ENCODE data around the gene HOXA3.

Gene HOXA3

DNA sequence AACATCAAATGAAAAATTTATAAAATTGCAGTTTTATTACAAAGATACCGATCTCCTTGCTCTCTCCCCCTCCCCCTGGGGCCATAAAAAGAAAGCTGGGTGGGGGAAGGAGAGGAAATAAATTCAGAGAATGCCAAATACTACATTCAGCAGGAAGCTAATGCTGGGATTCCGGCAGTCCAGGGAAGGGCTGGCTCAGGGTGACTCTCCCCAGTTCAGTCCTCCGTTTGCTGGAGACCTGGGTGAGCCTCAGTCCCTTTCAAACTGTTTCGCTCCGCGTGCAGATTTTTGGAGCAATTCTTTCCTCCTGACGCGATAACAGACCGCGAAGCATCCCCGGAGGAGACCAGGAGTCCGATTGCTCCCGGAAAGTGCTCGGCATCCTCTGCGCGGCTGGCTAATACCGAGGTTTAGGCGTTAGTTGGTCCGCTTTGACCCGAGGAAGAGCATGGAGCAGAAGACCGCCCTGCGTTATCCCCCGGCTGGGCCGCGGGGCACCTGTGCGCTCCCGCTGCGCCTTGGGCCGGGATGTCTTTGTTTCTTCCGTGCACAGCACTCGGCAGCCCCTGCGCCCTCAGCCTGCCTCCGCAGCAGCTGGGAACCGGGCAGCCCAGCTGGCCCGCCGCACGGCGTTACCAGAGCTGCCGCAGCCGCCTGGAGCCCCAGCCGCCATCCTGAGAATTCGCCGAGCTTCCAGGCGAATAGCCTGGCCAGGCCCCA is 46.0 kb downstream of the HOXA3 start:
- H3K9ac ChIP-seq (ENCODE audit: low read depth in 1 of 2, low read length in 2 of 2), result peak overlapping the region; percentile 33 to 47
- no peaks in the 10 kb centered on the region for H3K36me3 ChIP-seq (ENCODE audit: control insufficient read depth in 1 of 2, insufficient read depth in 2 of 2, low read length in 2 of 2)
- H3K9me3 ChIP-seq (ENCODE audit: control insufficient read depth in 1 of 2, low read length in 2 of 2), result no peaks in the 10 kb centered on the region
- H3K4me1 ChIP-seq (ENCODE audit: control insufficient read depth in 1 of 2, insufficient read depth in 2 of 2, low read length in 2 of 2), result peaks cover 4 to 8% of the 10 kb centered on the region in 2 donors
- peak overlapping the region in 1 of 2 donors; percentile 57 for H3K4me3 ChIP-seq (ENCODE audit: low read depth in 1 of 2, low read length in 2 of 2)
- H3K27me3 ChIP-seq (ENCODE audit: control insufficient read depth in 1 of 2, insufficient read depth in 2 of 2, low read length in 2 of 2), result peaks cover 29 to 39% of the 10 kb centered on the region in 2 donors
- peak overlapping the region; percentile 58 for H3K27ac ChIP-seq (ENCODE audit: low read depth, low read length)

DNA sequence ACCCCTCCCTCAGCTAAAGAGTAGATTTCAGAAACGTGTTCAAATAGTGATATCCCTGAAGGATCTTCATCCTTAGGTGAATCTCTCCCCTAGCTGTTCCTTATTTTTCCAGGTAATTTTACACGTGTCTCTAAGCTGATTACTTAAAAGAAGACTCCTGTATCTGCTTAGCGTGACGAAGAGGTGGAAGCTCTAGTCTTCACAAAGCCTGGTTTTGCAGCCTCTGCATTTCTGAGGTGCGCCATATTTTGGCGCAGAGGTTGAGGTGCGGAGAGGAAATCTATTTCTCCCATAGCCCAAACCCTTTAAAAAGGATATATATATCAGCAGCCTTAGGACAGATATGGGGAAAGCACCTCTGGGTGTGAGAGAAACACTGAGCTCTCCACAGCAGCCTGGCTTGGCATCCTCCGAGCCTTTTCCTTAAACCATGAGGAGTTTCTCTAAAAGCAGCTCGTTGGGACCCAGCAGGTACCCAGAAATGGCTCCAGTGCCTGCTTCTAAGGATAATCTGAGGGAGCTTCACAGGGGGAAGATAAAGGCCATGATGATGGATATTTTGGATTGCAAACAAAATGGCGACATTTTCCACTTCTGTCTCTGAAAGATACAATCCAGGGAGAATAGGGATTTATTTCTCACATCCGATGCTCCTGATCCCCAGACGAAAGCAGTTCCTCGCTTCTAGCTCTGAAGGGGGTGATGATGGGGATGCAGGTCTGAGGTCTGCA is 46.9 kb downstream of the HOXA3 start:
- Histone ChIP-seq H3K9me3 (ENCODE audit: control insufficient read depth in 1 of 2, low read length in 2 of 2) (no peaks in the 10 kb centered on the region), H3K27ac (ENCODE audit: low read depth, low read length) (peak overlapping the region; percentile 22), H3K4me3 (ENCODE audit: low read depth in 1 of 2, low read length in 2 of 2) (no peak overlapping the region), H3K4me1 (ENCODE audit: control insufficient read depth in 1 of 2, insufficient read depth in 2 of 2, low read length in 2 of 2) (peaks cover 4 to 8% of the 10 kb centered on the region in 2 donors), H3K36me3 (ENCODE audit: control insufficient read depth in 1 of 2, insufficient read depth in 2 of 2, low read length in 2 of 2) (no peaks in the 10 kb centered on the region), H3K9ac (ENCODE audit: low read depth in 1 of 2, low read length in 2 of 2) (peak overlapping the region in 1 of 2 donors; percentile 33), H3K27me3 (ENCODE audit: control insufficient read depth in 1 of 2, insufficient read depth in 2 of 2, low read length in 2 of 2) (peaks cover 37 to 47% of the 10 kb centered on the region in 2 donors)

DNA sequence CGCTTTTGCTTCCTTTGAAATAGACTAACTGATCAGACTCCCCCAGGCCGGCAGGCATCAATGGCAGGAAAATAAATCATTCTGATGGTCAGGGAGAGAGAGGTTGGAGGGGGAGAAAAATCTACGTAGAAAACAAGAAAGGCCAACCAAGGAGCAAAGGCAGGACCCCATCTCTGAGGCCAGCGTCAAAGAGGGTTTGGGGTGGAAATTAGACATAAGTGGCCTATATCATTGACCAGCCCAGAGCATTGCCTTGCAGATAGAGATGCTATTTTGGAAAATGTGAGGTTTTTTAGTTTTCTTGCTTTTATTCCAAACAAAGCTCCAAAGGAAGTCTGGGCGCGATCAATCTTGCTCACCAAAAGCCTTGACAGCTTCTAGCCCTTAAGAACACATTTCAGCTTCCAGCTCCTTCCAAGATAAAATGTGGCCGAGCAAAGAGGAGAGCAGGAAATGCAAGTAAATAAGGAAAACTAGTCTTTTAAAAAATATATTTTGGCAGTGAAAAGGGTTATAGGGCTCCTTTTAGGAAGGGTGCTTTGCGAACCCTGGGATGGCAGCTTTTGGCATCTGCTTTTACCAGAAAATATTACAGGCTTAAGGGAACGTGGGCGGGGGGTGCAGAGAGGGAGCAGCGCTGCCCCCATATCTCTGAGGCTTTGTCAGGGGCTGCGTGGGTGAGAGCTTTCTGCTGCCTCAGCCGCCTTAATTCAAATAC is 47.9 kb downstream of the HOXA3 start:
- Histone ChIP-seq H3K4me1 (ENCODE audit: control insufficient read depth in 1 of 2, insufficient read depth in 2 of 2, low read length in 2 of 2) (peaks cover 4 to 11% of the 10 kb centered on the region in 2 donors), H3K9me3 (ENCODE audit: control insufficient read depth in 1 of 2, low read length in 2 of 2) (no peaks in the 10 kb centered on the region), H3K9ac (ENCODE audit: low read depth in 1 of 2, low read length in 2 of 2) (peak overlapping the region in 1 of 2 donors; percentile 40), H3K4me3 (ENCODE audit: low read depth in 1 of 2, low read length in 2 of 2) (peak overlapping the region in 1 of 2 donors; percentile 36), H3K27ac (ENCODE audit: low read depth, low read length) (peak overlapping the region; percentile 22), H3K36me3 (ENCODE audit: control insufficient read depth in 1 of 2, insufficient read depth in 2 of 2, low read length in 2 of 2) (no peaks in the 10 kb centered on the region), H3K27me3 (ENCODE audit: control insufficient read depth in 1 of 2, insufficient read depth in 2 of 2, low read length in 2 of 2) (peaks cover 46 to 57% of the 10 kb centered on the region in 2 donors)

DNA sequence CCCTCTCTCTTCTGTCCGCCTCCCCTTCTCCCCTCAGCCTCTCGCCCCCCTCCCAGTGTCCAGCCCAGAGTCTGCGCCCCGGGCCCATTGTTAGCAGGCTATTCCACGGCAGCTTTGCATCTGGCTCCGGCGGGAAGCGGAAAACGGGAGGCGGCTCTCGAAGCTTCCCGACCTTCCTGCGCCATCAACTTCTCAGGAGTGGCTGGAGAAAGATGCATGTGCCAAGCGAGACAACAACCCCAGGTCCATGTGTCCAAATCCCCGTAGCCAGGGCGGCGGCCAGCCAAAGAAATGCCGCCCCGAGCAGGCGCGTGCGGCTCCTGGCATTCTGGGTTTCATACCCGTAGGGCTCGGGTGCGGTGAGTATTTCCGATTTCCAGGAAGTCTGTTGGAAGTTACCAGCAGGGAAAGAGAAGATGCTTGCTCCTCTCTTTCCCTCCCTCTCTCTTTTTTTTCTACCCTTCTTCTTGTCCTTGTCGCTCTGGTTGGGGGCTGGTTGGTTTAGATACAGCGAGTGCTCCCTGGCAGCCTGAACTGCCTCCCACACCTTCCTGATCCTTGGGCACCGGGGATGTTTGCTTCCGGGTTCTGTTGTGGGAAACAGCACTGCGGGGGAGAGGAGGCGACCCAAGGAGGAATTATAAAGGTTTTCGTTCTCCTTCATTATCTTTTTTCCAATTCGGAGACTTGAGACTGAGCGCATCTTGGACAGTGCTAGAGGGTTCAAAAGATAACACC is 48.7 kb downstream of the HOXA3 start:
- peak overlapping the region; percentile 36 to 40 for H3K4me3 ChIP-seq (ENCODE audit: low read depth in 1 of 2, low read length in 2 of 2)
- peaks cover 52 to 65% of the 10 kb centered on the region in 2 donors for H3K27me3 ChIP-seq (ENCODE audit: control insufficient read depth in 1 of 2, insufficient read depth in 2 of 2, low read length in 2 of 2)
- H3K4me1 ChIP-seq (ENCODE audit: control insufficient read depth in 1 of 2, insufficient read depth in 2 of 2, low read length in 2 of 2), result peaks cover 5 to 19% of the 10 kb centered on the region in 2 donors
- peak overlapping the region in 1 of 2 donors; percentile 40 for H3K9ac ChIP-seq (ENCODE audit: low read depth in 1 of 2, low read length in 2 of 2)
- peak overlapping the region; percentile 64 for H3K27ac ChIP-seq (ENCODE audit: low read depth, low read length)
- H3K9me3 ChIP-seq (ENCODE audit: control insufficient read depth in 1 of 2, low read length in 2 of 2), result no peaks in the 10 kb centered on the region
- peaks cover 0 to 3% of the 10 kb centered on the region in 2 donors for H3K36me3 ChIP-seq (ENCODE audit: control insufficient read depth in 1 of 2, insufficient read depth in 2 of 2, low read length in 2 of 2)

DNA sequence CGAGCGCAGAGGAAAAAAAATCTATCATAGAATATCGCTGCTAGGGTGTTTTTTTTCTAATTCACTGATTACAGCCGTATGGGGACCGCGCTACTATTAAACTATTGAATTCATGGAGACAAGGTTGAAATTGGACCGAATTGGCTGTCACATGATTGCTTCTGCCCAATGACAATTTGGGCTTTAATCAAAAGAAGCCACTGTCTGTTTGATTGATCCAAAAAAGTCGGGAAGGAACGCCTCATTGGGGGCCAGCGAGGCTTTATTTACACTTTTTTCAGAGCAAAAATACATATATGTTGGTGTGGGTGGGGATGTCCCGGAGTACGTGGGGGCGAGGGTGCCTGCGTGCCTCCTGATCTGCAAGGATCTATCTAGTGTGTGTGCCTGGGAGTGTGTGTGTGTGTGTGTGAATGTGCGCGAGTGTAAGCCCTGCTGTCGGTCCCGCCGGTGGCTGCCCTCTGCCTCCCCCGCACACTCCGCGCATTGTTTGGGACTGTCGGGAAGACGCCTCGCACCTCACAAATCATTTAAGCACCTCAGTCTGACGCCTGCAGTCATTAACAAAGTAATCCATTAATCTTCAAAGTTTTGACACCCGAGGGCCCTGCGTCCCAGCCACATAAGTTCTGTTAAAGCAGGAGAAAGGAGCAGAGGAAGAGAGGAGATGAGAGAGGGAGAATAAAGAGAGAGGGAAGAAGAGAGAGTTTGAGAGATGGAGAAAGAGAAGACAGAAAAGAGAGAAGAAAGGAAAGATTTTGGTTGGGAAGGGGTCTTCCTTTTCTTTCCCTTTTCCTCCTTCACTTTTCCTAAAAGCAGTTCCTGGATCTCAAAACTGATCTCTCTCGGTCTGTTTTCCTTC is 49.6 kb downstream of the HOXA3 start, which contains the start of gene HOXA2:
Gene HOXA2 (minus strand): TSS at position 103 of the 862 bp plus-strand sequence. CDS start 183 bp downstream, outside the sequence.
- H3K9me3 ChIP-seq (ENCODE audit: control insufficient read depth in 1 of 2, low read length in 2 of 2), result no peaks in the 10 kb centered on the region
- H3K4me1 ChIP-seq (ENCODE audit: control insufficient read depth in 1 of 2, insufficient read depth in 2 of 2, low read length in 2 of 2), result peaks cover 9 to 25% of the 10 kb centered on the region in 2 donors
- peak within 1 kb of the TSS; percentile 64 for H3K27ac ChIP-seq (ENCODE audit: low read depth, low read length)
- H3K27me3 ChIP-seq (ENCODE audit: control insufficient read depth in 1 of 2, insufficient read depth in 2 of 2, low read length in 2 of 2), result peaks cover 60 to 73% of the 10 kb centered on the region in 2 donors
- peak within 1 kb of the TSS; percentile 45 to 51 for H3K4me3 ChIP-seq (ENCODE audit: low read depth in 1 of 2, low read length in 2 of 2)
- peaks cover 0 to 3% of the 10 kb centered on the region in 2 donors for H3K36me3 ChIP-seq (ENCODE audit: control insufficient read depth in 1 of 2, insufficient read depth in 2 of 2, low read length in 2 of 2)
- peak within 1 kb of the TSS; percentile 40 to 51 for H3K9ac ChIP-seq (ENCODE audit: low read depth in 1 of 2, low read length in 2 of 2)

DNA sequence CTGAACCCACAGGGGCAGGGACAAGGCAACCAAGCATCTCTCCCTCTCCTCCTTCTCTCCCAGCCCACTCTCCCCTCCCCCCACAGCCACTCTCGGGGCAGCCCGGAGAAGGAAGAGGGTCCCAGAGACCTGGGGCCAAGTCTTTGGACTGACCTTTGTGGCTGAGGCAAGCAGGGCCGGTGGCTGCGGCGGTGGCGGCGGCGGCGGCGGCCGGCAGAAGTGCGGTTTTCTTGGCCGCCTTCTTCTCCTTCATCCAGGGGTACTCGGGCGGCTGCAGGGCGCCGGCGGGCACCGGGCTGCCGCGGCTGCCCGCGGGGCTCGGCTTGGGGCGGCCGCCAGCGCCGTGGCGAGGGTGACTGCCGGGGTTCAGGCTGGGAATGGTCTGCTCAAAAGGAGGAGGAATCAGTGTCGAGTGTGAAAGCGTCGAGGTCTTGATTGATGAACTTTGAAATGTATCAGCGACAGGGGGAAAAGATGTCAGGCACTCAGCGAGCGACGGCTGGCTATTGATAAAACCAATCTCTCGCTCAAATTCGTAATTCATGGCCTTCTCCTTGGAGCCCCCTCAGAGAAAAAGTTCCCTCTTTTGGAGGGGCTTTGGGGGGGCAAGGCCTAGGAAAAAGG is 50.3 kb downstream of the HOXA3 start:
- Histone ChIP-seq H3K27me3 (ENCODE audit: control insufficient read depth in 1 of 2, insufficient read depth in 2 of 2, low read length in 2 of 2) (peaks cover 66 to 81% of the 10 kb centered on the region in 2 donors), H3K4me1 (ENCODE audit: control insufficient read depth in 1 of 2, insufficient read depth in 2 of 2, low read length in 2 of 2) (peaks cover 16 to 25% of the 10 kb centered on the region in 2 donors), H3K9ac (ENCODE audit: low read depth in 1 of 2, low read length in 2 of 2) (peak overlapping the region; percentile 32 to 51), H3K9me3 (ENCODE audit: control insufficient read depth in 1 of 2, low read length in 2 of 2) (no peaks in the 10 kb centered on the region), H3K36me3 (ENCODE audit: control insufficient read depth in 1 of 2, insufficient read depth in 2 of 2, low read length in 2 of 2) (peaks cover 0 to 3% of the 10 kb centered on the region in 2 donors), H3K4me3 (ENCODE audit: low read depth in 1 of 2, low read length in 2 of 2) (peak overlapping the region; percentile 45 to 51), H3K27ac (ENCODE audit: low read depth, low read length) (peak overlapping the region; percentile 64)

DNA sequence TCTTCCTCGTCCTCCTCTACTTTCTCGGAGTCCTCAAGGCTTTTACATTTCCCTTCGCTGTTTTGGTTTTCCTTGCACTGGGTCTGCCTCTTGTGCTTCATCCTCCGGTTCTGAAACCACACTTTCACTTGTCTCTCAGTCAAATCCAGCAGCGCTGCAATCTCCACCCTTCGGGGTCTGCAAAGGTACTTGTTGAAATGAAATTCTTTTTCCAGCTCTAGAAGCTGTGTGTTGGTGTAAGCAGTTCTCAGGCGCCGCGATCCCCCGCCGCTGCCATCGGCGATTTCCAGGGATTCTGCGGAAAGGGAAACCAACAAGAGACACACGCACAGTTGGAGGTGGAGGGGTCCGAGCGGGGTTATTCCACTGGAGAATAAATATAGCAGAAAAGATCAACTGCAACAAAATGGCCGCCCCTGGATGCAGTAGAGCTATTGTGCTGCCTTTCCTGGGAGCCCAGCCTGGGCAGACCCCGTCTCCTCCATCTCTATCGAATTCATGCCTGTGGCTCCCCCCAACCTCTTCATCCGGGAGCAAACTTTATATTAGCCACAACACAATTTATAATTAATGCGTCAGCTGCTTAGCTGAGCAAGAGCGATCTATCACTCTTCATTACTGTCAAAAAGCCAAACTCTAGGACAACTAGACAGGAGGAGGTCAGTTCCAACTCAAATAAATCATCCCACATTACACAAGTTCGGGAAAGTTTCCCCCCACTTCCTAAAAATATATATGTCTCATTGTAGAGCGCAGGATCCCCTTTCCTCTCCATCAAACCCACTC is 51.0 kb downstream of the HOXA3 start:
- Histone ChIP-seq H3K36me3 (ENCODE audit: control insufficient read depth in 1 of 2, insufficient read depth in 2 of 2, low read length in 2 of 2) (peaks cover 0 to 3% of the 10 kb centered on the region in 2 donors), H3K9me3 (ENCODE audit: control insufficient read depth in 1 of 2, low read length in 2 of 2) (no peaks in the 10 kb centered on the region), H3K4me3 (ENCODE audit: low read depth in 1 of 2, low read length in 2 of 2) (peak overlapping the region; percentile 45 to 51), H3K9ac (ENCODE audit: low read depth in 1 of 2, low read length in 2 of 2) (peak overlapping the region in 1 of 2 donors; percentile 43), H3K4me1 (ENCODE audit: control insufficient read depth in 1 of 2, insufficient read depth in 2 of 2, low read length in 2 of 2) (peaks cover 23 to 25% of the 10 kb centered on the region in 2 donors), H3K27ac (ENCODE audit: low read depth, low read length) (peak overlapping the region; percentile 64), H3K27me3 (ENCODE audit: control insufficient read depth in 1 of 2, insufficient read depth in 2 of 2, low read length in 2 of 2) (peaks cover 73 to 83% of the 10 kb centered on the region in 2 donors)

DNA sequence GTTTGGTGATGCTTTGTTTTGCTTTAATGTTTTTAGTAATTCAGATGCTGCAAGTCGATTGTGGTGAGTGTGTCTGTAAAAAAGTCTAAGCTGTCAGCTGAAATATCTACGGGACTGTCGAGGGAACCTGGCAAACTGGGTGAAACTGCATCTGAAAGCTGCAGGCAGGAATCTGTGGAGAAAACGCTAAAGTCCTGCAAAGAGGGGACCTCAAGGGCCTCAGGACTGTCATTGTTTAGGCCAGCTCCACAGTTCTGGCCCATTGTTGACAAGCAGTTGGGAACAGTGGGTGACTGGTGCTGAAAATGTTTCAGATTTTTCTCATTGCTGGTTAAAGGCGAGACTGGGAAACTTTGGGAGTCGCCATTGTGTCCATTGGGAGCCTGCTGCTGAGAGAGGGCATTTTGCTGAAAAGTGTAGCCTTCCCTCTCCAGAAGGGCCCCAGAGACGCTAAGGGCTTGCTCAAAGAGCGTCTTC is 51.7 kb downstream of the HOXA3 start:
- Histone ChIP-seq H3K4me1 (ENCODE audit: control insufficient read depth in 1 of 2, insufficient read depth in 2 of 2, low read length in 2 of 2) (peaks cover 25% of the 10 kb centered on the region in 2 donors), H3K4me3 (ENCODE audit: low read depth in 1 of 2, low read length in 2 of 2) (peak overlapping the region; percentile 45 to 51), H3K9me3 (ENCODE audit: control insufficient read depth in 1 of 2, low read length in 2 of 2) (no peaks in the 10 kb centered on the region), H3K27ac (ENCODE audit: low read depth, low read length) (no peak overlapping the region), H3K27me3 (ENCODE audit: control insufficient read depth in 1 of 2, insufficient read depth in 2 of 2, low read length in 2 of 2) (peaks cover 74 to 81% of the 10 kb centered on the region in 2 donors), H3K36me3 (ENCODE audit: control insufficient read depth in 1 of 2, insufficient read depth in 2 of 2, low read length in 2 of 2) (peaks cover 0 to 3% of the 10 kb centered on the region in 2 donors), H3K9ac (ENCODE audit: low read depth in 1 of 2, low read length in 2 of 2) (peak overlapping the region in 1 of 2 donors; percentile 25)

Measured in duodenal mucosa (tissue), 2 donors.